ENCODE measurements around the gene CXCL12.

The CXCL12 gene

DNA sequence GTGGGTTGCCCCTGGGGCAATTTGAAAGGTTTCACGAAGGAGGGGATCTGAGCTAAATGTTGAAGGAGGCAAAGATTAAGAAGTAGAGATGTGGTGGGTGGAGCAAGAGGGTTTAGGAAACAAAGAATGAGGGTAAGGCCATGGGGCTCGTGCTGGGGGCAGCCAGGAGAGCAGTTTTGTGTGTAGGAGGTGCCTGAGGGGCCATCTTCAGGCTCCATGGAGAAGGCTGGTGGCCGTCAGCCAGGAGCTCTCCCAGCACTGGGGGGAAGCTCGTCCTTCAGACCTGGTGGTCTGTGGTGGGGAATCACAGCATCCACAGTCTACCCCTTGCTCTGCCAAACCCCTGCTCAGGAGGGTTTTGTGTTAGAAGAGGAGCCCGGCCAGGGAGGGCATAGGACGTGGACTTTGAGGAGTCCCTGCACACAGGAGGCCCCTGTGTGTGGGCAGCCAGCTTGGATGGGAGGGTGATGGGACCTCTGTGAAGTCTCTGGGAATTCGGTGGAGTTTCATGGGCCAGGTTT, 11.8 kb upstream of the CXCL12 start:
- Histone ChIP-seq H3K27me3 (ENCODE audit: insufficient read depth, low read length, poor library complexity) (peaks cover 10% of the 10 kb centered on the region), H2AFZ (ENCODE audit: low read depth, low read length) (no peak overlapping the region), H3K27ac (ENCODE audit: low read length) (no peak overlapping the region), H3K36me3 (ENCODE audit: insufficient read depth, low read length) (no peaks in the 10 kb centered on the region), H3K9ac (ENCODE audit: low read depth, low read length) (no peak overlapping the region), H3K4me1 (ENCODE audit: insufficient read depth, low read length) (no peaks in the 10 kb centered on the region), H3K4me2 (ENCODE audit: insufficient read depth, low read length) (no peak overlapping the region), H3K79me2 (ENCODE audit: insufficient read depth, low read length) (no peaks in the 10 kb centered on the region), H3K4me3 (ENCODE audit: low read depth in 1 of 2, low read length in 2 of 2) (no peak overlapping the region), H3K9me3 (ENCODE audit: insufficient read depth, low read length, severe bottlenecking) (no peaks in the 10 kb centered on the region), H4K20me1 (ENCODE audit: insufficient read depth, low read length) (no peaks in the 10 kb centered on the region)
- ATAC-seq (ENCODE audit: insufficient read depth, low read depth), result no peak
- TF ChIP-seq, protein P1, sequence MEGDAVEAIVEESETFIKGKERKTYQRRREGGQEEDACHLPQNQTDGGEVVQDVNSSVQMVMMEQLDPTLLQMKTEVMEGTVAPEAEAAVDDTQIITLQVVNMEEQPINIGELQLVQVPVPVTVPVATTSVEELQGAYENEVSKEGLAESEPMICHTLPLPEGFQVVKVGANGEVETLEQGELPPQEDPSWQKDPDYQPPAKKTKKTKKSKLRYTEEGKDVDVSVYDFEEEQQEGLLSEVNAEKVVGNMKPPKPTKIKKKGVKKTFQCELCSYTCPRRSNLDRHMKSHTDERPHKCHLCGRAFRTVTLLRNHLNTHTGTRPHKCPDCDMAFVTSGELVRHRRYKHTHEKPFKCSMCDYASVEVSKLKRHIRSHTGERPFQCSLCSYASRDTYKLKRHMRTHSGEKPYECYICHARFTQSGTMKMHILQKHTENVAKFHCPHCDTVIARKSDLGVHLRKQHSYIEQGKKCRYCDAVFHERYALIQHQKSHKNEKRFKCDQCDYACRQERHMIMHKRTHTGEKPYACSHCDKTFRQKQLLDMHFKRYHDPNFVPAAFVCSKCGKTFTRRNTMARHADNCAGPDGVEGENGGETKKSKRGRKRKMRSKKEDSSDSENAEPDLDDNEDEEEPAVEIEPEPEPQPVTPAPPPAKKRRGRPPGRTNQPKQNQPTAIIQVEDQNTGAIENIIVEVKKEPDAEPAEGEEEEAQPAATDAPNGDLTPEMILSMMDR (IDR thresholded peaks at IDR 0.05; ENCODE audit: borderline replicate concordance, extremely low read depth, low read length, poor library complexity, severe bottlenecking), result no peak
- TF ChIP-seq EZH2 (IDR thresholded peaks at IDR 0.05; ENCODE audit: borderline replicate concordance, low read depth, low read length, severe bottlenecking), result no peak
- DNase-seq, result no peak

DNA sequence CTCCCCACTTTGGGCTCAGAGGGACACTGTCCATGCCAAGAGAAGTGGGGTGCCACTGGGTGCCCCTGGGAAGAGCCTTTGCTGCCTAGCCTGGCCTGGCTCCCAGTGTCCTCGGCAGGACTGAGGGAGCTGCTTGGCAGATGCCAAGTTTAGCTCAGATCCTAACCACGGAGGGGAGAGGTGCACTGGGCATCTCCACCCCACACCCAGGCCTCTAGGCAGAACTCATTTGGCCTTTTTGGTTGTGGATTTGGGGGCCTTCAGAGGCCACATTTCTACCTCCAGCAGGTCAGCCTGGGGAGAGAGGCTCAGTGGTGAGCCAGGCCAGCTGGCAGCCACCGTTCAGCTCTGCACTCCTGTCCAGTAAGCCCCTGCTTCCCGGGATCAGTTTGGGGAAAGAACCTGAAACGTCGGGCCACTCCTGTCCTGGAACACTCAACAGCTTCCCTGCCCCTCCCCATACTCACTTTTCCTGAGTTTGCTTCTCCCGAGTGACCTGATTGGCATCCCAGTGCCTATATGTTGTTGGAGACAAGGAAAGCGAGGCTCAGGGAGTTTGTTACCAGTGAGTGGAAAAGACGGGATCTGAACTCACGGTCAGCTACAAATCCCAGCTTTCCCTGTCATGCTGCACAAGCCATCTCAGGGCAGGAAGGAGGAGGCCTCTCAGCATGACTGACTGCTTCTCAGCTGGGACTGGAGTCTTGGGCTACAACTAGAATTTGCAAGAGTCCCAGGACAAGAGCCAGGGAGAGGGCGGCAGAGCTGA, 11.2 kb upstream of the CXCL12 start:
- DNase-seq, result no peak

DNA sequence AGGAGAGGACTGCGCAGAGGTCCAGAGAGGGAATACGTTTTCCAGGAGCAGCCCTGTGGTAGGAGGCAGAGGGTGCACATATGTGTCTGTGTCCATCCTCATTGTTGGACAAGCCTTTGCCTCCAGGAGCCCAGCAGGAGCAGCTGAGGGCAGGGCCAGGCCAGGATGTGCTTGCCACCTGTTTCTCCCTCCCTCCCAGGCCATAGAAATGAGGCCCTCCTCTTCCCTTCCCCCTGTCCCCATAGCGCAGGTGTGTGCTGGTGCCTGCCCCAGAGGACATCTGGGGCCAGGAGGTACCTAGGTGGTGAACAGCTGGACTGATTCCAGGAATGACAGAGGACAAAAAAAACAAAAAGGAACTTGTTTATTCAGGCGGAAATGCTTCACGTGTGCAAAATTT, 10.5 kb upstream of the CXCL12 start:
- H3K9me3 ChIP-seq (ENCODE audit: insufficient read depth, low read length, severe bottlenecking), result no peaks in the 10 kb centered on the region
- no peak overlapping the region for H2AFZ ChIP-seq (ENCODE audit: low read depth, low read length)
- no peak overlapping the region for H3K9ac ChIP-seq (ENCODE audit: low read depth, low read length)
- TF ChIP-seq, protein P1 (IDR thresholded peaks at IDR 0.05; ENCODE audit: borderline replicate concordance, extremely low read depth, low read length, poor library complexity, severe bottlenecking), result no peak
- TF ChIP-seq EZH2 (IDR thresholded peaks at IDR 0.05; ENCODE audit: borderline replicate concordance, low read depth, low read length, severe bottlenecking), result no peak
- H3K36me3 ChIP-seq (ENCODE audit: insufficient read depth, low read length), result no peaks in the 10 kb centered on the region
- no peaks in the 10 kb centered on the region for H3K79me2 ChIP-seq (ENCODE audit: insufficient read depth, low read length)
- no peak overlapping the region for H3K4me3 ChIP-seq (ENCODE audit: low read depth in 1 of 2, low read length in 2 of 2)
- H4K20me1 ChIP-seq (ENCODE audit: insufficient read depth, low read length), result no peaks in the 10 kb centered on the region
- H3K27ac ChIP-seq (ENCODE audit: low read length), result no peak overlapping the region
- peaks cover 10% of the 10 kb centered on the region for H3K27me3 ChIP-seq (ENCODE audit: insufficient read depth, low read length, poor library complexity)
- DNase-seq (no peak), ATAC-seq (ENCODE audit: insufficient read depth, low read depth) (no peak)
- H3K4me1 ChIP-seq (ENCODE audit: insufficient read depth, low read length), result no peaks in the 10 kb centered on the region
- no peak overlapping the region for H3K4me2 ChIP-seq (ENCODE audit: insufficient read depth, low read length)

More for the DNA sequence above, 11.2 kb upstream of the CXCL12 start:
- no peaks in the 10 kb centered on the region for H3K36me3 ChIP-seq (ENCODE audit: insufficient read depth, low read length)
- H2AFZ ChIP-seq (ENCODE audit: low read depth, low read length), result no peak overlapping the region
- H3K4me3 ChIP-seq (ENCODE audit: low read depth in 1 of 2, low read length in 2 of 2), result no peak overlapping the region
- H4K20me1 ChIP-seq (ENCODE audit: insufficient read depth, low read length), result no peaks in the 10 kb centered on the region
- H3K4me1 ChIP-seq (ENCODE audit: insufficient read depth, low read length), result no peaks in the 10 kb centered on the region
- peaks cover 10% of the 10 kb centered on the region for H3K27me3 ChIP-seq (ENCODE audit: insufficient read depth, low read length, poor library complexity)
- H3K4me2 ChIP-seq (ENCODE audit: insufficient read depth, low read length), result no peak overlapping the region
- no peak overlapping the region for H3K9ac ChIP-seq (ENCODE audit: low read depth, low read length)
- no peaks in the 10 kb centered on the region for H3K9me3 ChIP-seq (ENCODE audit: insufficient read depth, low read length, severe bottlenecking)
- no peaks in the 10 kb centered on the region for H3K79me2 ChIP-seq (ENCODE audit: insufficient read depth, low read length)
- ATAC-seq (ENCODE audit: insufficient read depth, low read depth), result no peak
- H3K27ac ChIP-seq (ENCODE audit: low read length), result no peak overlapping the region
- TF ChIP-seq, protein P1 (IDR thresholded peaks at IDR 0.05; ENCODE audit: borderline replicate concordance, extremely low read depth, low read length, poor library complexity, severe bottlenecking), result no peak
- TF ChIP-seq EZH2 (IDR thresholded peaks at IDR 0.05; ENCODE audit: borderline replicate concordance, low read depth, low read length, severe bottlenecking), result no peak

Measured in DND-41 (cell line).